Left ventricle myocardium inferior (tissue), 1 donor: ENCODE data around the gene WDR72. TPM values are rescaled to one million over a fixed set of nuclear protein-coding genes. Genes with fewer than 3 reads are reported as not detected.

Experiments used
- DNase-seq: peaks from one replicate; pipeline ENCODE4 v3.0.0-alpha.2; 2020
- H3K27ac ChIP-seq: fragments of 200-600 bp; replicated peaks from 2 replicates; pipeline ENCODE4 v1.8.0; 2021
- H3K27me3 ChIP-seq: fragments of 200-600 bp; 2 replicates; pipeline ENCODE4 v1.8.0; 2021; ENCODE audit warnings: low read depth
- H3K36me3 ChIP-seq: fragments of 200-600 bp; 2 replicates; pipeline ENCODE4 v1.8.0; 2021
- H3K4me1 ChIP-seq: fragments of 200-600 bp; 2 replicates; pipeline ENCODE4 v1.8.0; 2021
- H3K4me3 ChIP-seq: fragments of 200-600 bp; 2 replicates; pipeline ENCODE4 v1.8.0; 2021; ENCODE audit warnings: mild to moderate bottlenecking, moderate library complexity
- H3K9me3 ChIP-seq: fragments of 200-600 bp; replicated peaks from 2 replicates; pipeline ENCODE4 v1.8.0; 2021
- CTCF ChIP-seq: fragments of 200-600 bp; IDR thresholded peaks from 2 replicates; pipeline ENCODE4 v1.8.0; 2021; ENCODE audit warnings: antibody characterized with exemption, mild to moderate bottlenecking, borderline replicate concordance
- intact Hi-C: fragments of 100-400 bp; cut with micrococcal nuclease; formaldehyde crosslinking; loops from one replicate; pipeline ENCODE4 v1.11.0; 2022
- total RNA-seq: library from RNA; stranded (reverse); fragmentation: NEBNext Ultra II Directional; extraction: Animal tissue kit (Norgen Biotek cat#: 25700); gene quantifications from one replicate; pipeline ENCODE4 v1.2.1, GENCODE V29; 2021
- donor health status: DM: no; HTN: yes; CAD: no; lungs with severe emphysema.

Gene WDR72
- total RNA-seq, 1 donor from 2014 or later: not detected

DNA sequence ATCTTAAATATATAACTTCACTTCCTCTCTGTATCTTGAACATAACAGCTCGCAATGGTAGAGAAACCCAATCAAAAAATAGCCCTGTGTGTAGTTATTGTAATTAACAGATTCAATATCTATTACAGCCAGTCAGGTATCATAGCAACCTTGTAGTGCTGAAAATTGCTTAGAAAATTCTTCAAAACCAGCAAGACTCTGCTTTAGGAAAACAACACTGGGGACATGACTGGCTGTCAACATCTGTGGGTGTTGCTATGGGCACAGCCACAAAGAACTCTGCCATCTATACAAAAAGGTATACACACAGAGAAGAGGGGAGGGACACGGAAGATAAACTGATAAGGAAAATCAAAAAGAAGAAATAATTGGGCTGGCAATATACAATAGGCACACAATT is 101.2 kb downstream of the WDR72 start:
- Histone ChIP-seq H3K4me1 (no peaks in the 10 kb centered on the region), H3K27ac (no peak overlapping the region), H3K27me3 (no peaks in the 10 kb centered on the region), H3K36me3 (no peaks in the 10 kb centered on the region), H3K9me3 (no peaks in the 10 kb centered on the region), H3K4me3 (no peak overlapping the region)
- DNase-seq: no peak
- intact Hi-C loops: no loop called here
- no peak for TF ChIP-seq CTCF

GRCh38 chr15:53648934-53649333 is 110.5 kb downstream of the WDR72 start:
- intact Hi-C loops: no loop called here
- H3K4me1 ChIP-seq: no peaks in the 10 kb centered on the region

GRCh38 chr15:53644660-53645059 is 114.8 kb downstream of the WDR72 start:
- intact Hi-C loops: no loop called here
- H3K36me3 ChIP-seq: no peaks in the 10 kb centered on the region
- no peak for DNase-seq
- H3K4me3 ChIP-seq: no peak overlapping the region
- H3K9me3 ChIP-seq: no peaks in the 10 kb centered on the region
- no peaks in the 10 kb centered on the region for H3K4me1 ChIP-seq
- TF ChIP-seq CTCF: no peak
- H3K27ac ChIP-seq: no peak overlapping the region
- no peaks in the 10 kb centered on the region for H3K27me3 ChIP-seq

More at GRCh38 chr15:53648934-53649333, 110.5 kb downstream of the WDR72 start:
- Histone ChIP-seq H3K9me3 (no peaks in the 10 kb centered on the region), H3K27me3 (no peaks in the 10 kb centered on the region), H3K27ac (no peak overlapping the region), H3K36me3 (no peaks in the 10 kb centered on the region), H3K4me3 (no peak overlapping the region)
- no peak for TF ChIP-seq CTCF
- no peak for DNase-seq

DNA sequence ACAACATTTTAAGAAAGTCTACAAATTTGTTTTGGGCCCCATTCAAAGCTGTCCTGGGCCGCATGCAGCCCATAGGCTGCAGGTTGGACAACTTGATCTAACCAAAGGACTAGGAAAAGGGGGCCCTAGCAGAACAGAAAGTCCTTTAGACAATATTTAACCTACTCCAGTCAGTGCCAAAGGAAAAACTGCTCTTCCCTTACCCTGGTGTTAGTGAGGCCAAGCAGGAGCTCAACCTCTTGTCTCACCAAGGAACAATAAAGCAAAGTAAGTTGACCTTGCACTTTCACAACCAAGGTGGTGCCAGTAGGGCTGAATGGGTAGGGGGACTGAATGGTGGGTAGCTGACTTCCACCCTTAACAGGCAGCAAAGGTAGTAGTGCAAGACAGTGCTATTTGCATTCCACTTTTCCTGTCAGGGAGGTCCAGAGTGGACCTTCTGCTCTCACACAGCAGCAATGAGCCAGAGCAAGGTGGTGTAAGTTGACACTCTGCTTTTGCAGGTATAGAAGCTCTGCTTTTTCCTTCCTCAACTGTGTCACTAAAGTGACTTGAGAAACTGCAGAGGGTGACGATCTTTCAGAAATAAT is 124.9 kb downstream of the WDR72 start:
- no peak for TF ChIP-seq CTCF
- Histone ChIP-seq H3K9me3 (peaks cover 10% of the 10 kb centered on the region), H3K27me3 (no peaks in the 10 kb centered on the region), H3K27ac (no peak overlapping the region), H3K4me1 (no peaks in the 10 kb centered on the region), H3K36me3 (no peaks in the 10 kb centered on the region), H3K4me3 (no peak overlapping the region)
- intact Hi-C loops: no loop called here
- DNase-seq: no peak

GRCh38 chr15:53627279-53627678 is 132.2 kb downstream of the WDR72 start:
- Histone ChIP-seq H3K36me3 (no peaks in the 10 kb centered on the region), H3K27ac (no peak overlapping the region), H3K9me3 (peaks cover 8% of the 10 kb centered on the region), H3K27me3 (no peaks in the 10 kb centered on the region), H3K4me3 (no peak overlapping the region), H3K4me1 (no peaks in the 10 kb centered on the region)
- TF ChIP-seq CTCF: no peak
- no peak for DNase-seq
- intact Hi-C loops: no loop called here
